Measurements from ENCODE around the gene LSAMP. TPM values are rescaled to one million over a fixed set of nuclear protein-coding genes. Genes with fewer than 3 reads are reported as not detected.

Gene LSAMP
- total and polyA plus RNA-seq, 2 of the 13 experiments (the other 11 are each of a cell fraction or from before 2014, with no cell fraction given), result not detected

- no peaks in the 10 kb centered on the region for H3K79me2 ChIP-seq (ENCODE audit: insufficient read depth, low read length)
- ATAC-seq, result no peak
- no peak overlapping the region for H3K27ac ChIP-seq (ENCODE audit: extremely low read length, insufficient read depth, low read length)
- intact Hi-C loops (cut with micrococcal nuclease; ENCODE audit: unreplicated experiment) (no loop called here), in situ Hi-C loops (cut with HindIII; ENCODE audit: extremely low pct_ligation_motif_present, low pct_unique_long_range_greater_than_20kb) (no loop called here)
- H3K36me3 ChIP-seq (replicated peaks in 1 of 2; ENCODE audit: control insufficient read depth in 1 of 2, insufficient read depth in 2 of 2, low read length in 2 of 2), result no peaks in the 10 kb centered on the region
- H3K4me1 ChIP-seq (ENCODE audit: insufficient read depth, low read length), result no peaks in the 10 kb centered on the region
- no peak overlapping the region for H2AFZ ChIP-seq (ENCODE audit: low read length)
- no peaks in the 10 kb centered on the region for H3K9me3 ChIP-seq (ENCODE audit: low read length)
- ChIA-PET CTCF (ENCODE audit: low intra/inter-chr PET ratio, low total read pairs) (no interaction called here), POLR2A (no interaction called here)
- 20% methylated on average over 2 of the region's 2 CpGs for WGBS (ENCODE audit: low lambda C conversion rate)
- FAIRE-seq, result no peak
- BruUV-seq (replicated peaks), result no TSS peak
- TF ChIP-seq RNF219 (CRISPR knock-in tag; IDR thresholded peaks at IDR 0.05) (no peak), SMARCC2 (IDR thresholded peaks at IDR 0.05) (no peak), ZNF296 (CRISPR knock-in tag; conservative IDR thresholded peaks at IDR 0.05) (no peak), TFDP1 (CRISPR knock-in tag; IDR thresholded peaks at IDR 0.05; ENCODE audit: borderline replicate concordance) (no peak), POLR2A (IDR thresholded peaks at IDR 0.05; ENCODE audit: insufficient read depth in 1 of 2, low read depth in 2 of 2, low read length in 2 of 2) (no peak), GRHL1 (CRISPR knock-in tag; conservative IDR thresholded peaks at IDR 0.05) (no peak), ZKSCAN8 (CRISPR knock-in tag; IDR thresholded peaks at IDR 0.05; ENCODE audit: borderline replicate concordance) (no peak), ZNF777 (CRISPR knock-in tag; IDR thresholded peaks at IDR 0.05) (no peak), ZNF616 (CRISPR knock-in tag; IDR thresholded peaks at IDR 0.05; ENCODE audit: low read depth) (no peak), ZNF350 (CRISPR knock-in tag; IDR thresholded peaks at IDR 0.05; ENCODE audit: borderline replicate concordance, low read depth) (no peak), MAFF (IDR thresholded peaks at IDR 0.05; ENCODE audit: low read depth, low read length) (no peak), EED (CRISPR knock-in tag; IDR thresholded peaks at IDR 0.05) (no peak), KLF6 (CRISPR knock-in tag; IDR thresholded peaks at IDR 0.05) (no peak)
- no peak overlapping the region for H3K9ac ChIP-seq (ENCODE audit: insufficient read depth, low read depth, low read length)
- H3K4me3 ChIP-seq (replicated peaks in 1 of 3; ENCODE audit: insufficient read depth in 1 of 3, low read depth in 2 of 3, low read length in 3 of 3), result no peak overlapping the region
- H3K4me2 ChIP-seq (ENCODE audit: low read depth, low read length), result no peak overlapping the region
- H3K27me3 ChIP-seq (ENCODE audit: control insufficient read depth in 1 of 2, insufficient read depth in 2 of 2, low read length in 2 of 2), result no peaks in the 10 kb centered on the region
- no peaks in the 10 kb centered on the region for H4K20me1 ChIP-seq (ENCODE audit: insufficient read depth, low read length)
- DNase-seq (ENCODE audit: low spot score), result no peak
Observed at GRCh38 chr3:115890579-115890978, 554.7 kb downstream of the LSAMP start.

Measured in HepG2 (cell line).